Measurements from ENCODE around the gene VPS41. TPM values are rescaled to one million over a fixed set of nuclear protein-coding genes. Genes with fewer than 3 reads are reported as not detected.

Gene VPS41
- total and polyA plus RNA-seq, 4 donors, result 9.2 to 24.1 (median 16.1) TPM

GRCh38 chr7:38880035-38880434, 29.0 kb downstream of the VPS41 start:
- H3K4me1 ChIP-seq (ENCODE audit: control insufficient read depth in 4 of 4, insufficient read depth in 4 of 4, low read length in 3 of 4), result no peaks in the 10 kb centered on the region
- H3K9me3 ChIP-seq (ENCODE audit: control insufficient read depth in 4 of 4, low read length in 3 of 4), result no peaks in the 10 kb centered on the region
- DNase-seq (ENCODE audit: low spot score), result no peak
- no peaks in the 10 kb centered on the region for H3K36me3 ChIP-seq (ENCODE audit: control insufficient read depth in 4 of 4, insufficient read depth in 3 of 4, low read depth in 1 of 4, low read length in 3 of 4)
- 100% methylated on average over 1 of the region's 1 CpG for WGBS
- TF ChIP-seq FOXA1 (IDR thresholded peaks at IDR 0.05) (no peak), HNF4G (IDR thresholded peaks at IDR 0.05) (no peak), YY1 (IDR thresholded peaks at IDR 0.05) (no peak), ZBTB33 (IDR thresholded peaks at IDR 0.05) (no peak)
- no peak overlapping the region for H3K9ac ChIP-seq (ENCODE audit: low read depth in 1 of 2, low read length in 2 of 2)
- no peak overlapping the region for H3K4me3 ChIP-seq (ENCODE audit: low read depth in 1 of 3, low read length in 3 of 3)
- H3K27ac ChIP-seq (ENCODE audit: low read depth in 1 of 2, low read length in 2 of 2), result no peak overlapping the region
- no peaks in the 10 kb centered on the region for H3K27me3 ChIP-seq (ENCODE audit: control insufficient read depth in 4 of 4, insufficient read depth in 4 of 4, low read length in 3 of 4)

GRCh38 chr7:38878694-38879457, 30.1 kb downstream of the VPS41 start:
- no peak overlapping the region for H3K4me3 ChIP-seq (ENCODE audit: low read depth in 1 of 3, low read length in 3 of 3)
- no peak for DNase-seq (ENCODE audit: low spot score)
- WGBS, result 85% methylated on average over 8 of the region's 8 CpGs
- no peak overlapping the region for H3K27ac ChIP-seq (ENCODE audit: low read depth in 1 of 2, low read length in 2 of 2)
- no peaks in the 10 kb centered on the region for H3K27me3 ChIP-seq (ENCODE audit: control insufficient read depth in 4 of 4, insufficient read depth in 4 of 4, low read length in 3 of 4)
- peaks cover 0 to 2% (median under 1%) of the 10 kb centered on the region in 4 donors for H3K4me1 ChIP-seq (ENCODE audit: control insufficient read depth in 4 of 4, insufficient read depth in 4 of 4, low read length in 3 of 4)
- H3K9me3 ChIP-seq (ENCODE audit: control insufficient read depth in 4 of 4, low read length in 3 of 4), result no peaks in the 10 kb centered on the region
- H3K9ac ChIP-seq (ENCODE audit: low read depth in 1 of 2, low read length in 2 of 2), result no peak overlapping the region
- no peak for TF ChIP-seq REST (IDR thresholded peaks at IDR 0.05)
- TF ChIP-seq SP1 (IDR thresholded peaks at IDR 0.05), result no peak
- TF ChIP-seq MAX (IDR thresholded peaks at IDR 0.05), result no peak
- no peak for TF ChIP-seq JUND (IDR thresholded peaks at IDR 0.05)
- TF ChIP-seq HNF4G (IDR thresholded peaks at IDR 0.05), result no peak
- no peak for TF ChIP-seq FOXA2 (IDR thresholded peaks at IDR 0.05)
- TF ChIP-seq RXRA (IDR thresholded peaks at IDR 0.05), result no peak
- no peak for TF ChIP-seq GABPA (IDR thresholded peaks at IDR 0.05 in 1 of 2, conservative IDR thresholded peaks at IDR 0.05 in 1 of 2)
- no peak for TF ChIP-seq HNF4A (conservative IDR thresholded peaks at IDR 0.05)
- no peaks in the 10 kb centered on the region for H3K36me3 ChIP-seq (ENCODE audit: control insufficient read depth in 4 of 4, insufficient read depth in 3 of 4, low read depth in 1 of 4, low read length in 3 of 4)

- Histone ChIP-seq H3K27me3 (ENCODE audit: control insufficient read depth in 4 of 4, insufficient read depth in 4 of 4, low read length in 3 of 4) (no peaks in the 10 kb centered on the region), H3K4me1 (ENCODE audit: control insufficient read depth in 4 of 4, insufficient read depth in 4 of 4, low read length in 3 of 4) (peaks cover 0 to 11% (median 7%) of the 10 kb centered on the region in 4 donors), H3K36me3 (ENCODE audit: control insufficient read depth in 4 of 4, insufficient read depth in 3 of 4, low read depth in 1 of 4, low read length in 3 of 4) (peaks cover 0 to 3% (median 2%) of the 10 kb centered on the region in 4 donors), H3K4me3 (ENCODE audit: low read depth in 1 of 3, low read length in 3 of 3) (no peak overlapping the region), H3K9me3 (ENCODE audit: control insufficient read depth in 4 of 4, low read length in 3 of 4) (no peaks in the 10 kb centered on the region), H3K27ac (ENCODE audit: low read depth in 1 of 2, low read length in 2 of 2) (no peak overlapping the region), H3K9ac (ENCODE audit: low read depth in 1 of 2, low read length in 2 of 2) (no peak overlapping the region)
- DNase-seq (ENCODE audit: low spot score), result no peak
- 64% methylated on average over 4 of the region's 4 CpGs for WGBS
- TF ChIP-seq MAX (IDR thresholded peaks at IDR 0.05), result no peak
- no peak for TF ChIP-seq NR2F2 (IDR thresholded peaks at IDR 0.05)
- TF ChIP-seq RXRA (IDR thresholded peaks at IDR 0.05), result no peak
- TF ChIP-seq REST (IDR thresholded peaks at IDR 0.05), result no peak
- TF ChIP-seq SP1 (IDR thresholded peaks at IDR 0.05), result no peak
- TF ChIP-seq HNF4A (conservative IDR thresholded peaks at IDR 0.05), result no peak
- no peak for TF ChIP-seq HNF4G (IDR thresholded peaks at IDR 0.05)
- TF ChIP-seq JUND (IDR thresholded peaks at IDR 0.05), result no peak
- no peak for TF ChIP-seq CTCF (IDR thresholded peaks at IDR 0.05; ENCODE audit: low read depth, low read length, missing input control)
- no peak for TF ChIP-seq FOXA2 (IDR thresholded peaks at IDR 0.05)
- no peak for TF ChIP-seq GABPA (IDR thresholded peaks at IDR 0.05 in 1 of 2, conservative IDR thresholded peaks at IDR 0.05 in 1 of 2)
These were observed 35.6 kb downstream of the VPS41 start for GRCh38 chr7:38873433-38873832.

All from liver (tissue), 9 donors.